Raji (cell line): ENCODE data around the gene CPT1B.

Experiments used
- POLR2A ChIP-seq: IDR thresholded peaks from 2 replicates; pipeline ENCODE4 v1.6.1; 2011; ENCODE audit warnings: low read depth, low read length, control low read depth; ENCODE audit not compliant: insufficient read depth

The CPT1B gene

GRCh38 chr22:50577987-50578775, at the start of gene CPT1B:
Gene CPT1B (minus strand): TSS chr22:50578427. CDS start chr22:50577915, 512 bp downstream.
- TF ChIP-seq POLR2A: no peak

- no peak for TF ChIP-seq POLR2A
Observed at GRCh38 chr22:50626850-50627641, 48.8 kb upstream of the CPT1B start.

DNA sequence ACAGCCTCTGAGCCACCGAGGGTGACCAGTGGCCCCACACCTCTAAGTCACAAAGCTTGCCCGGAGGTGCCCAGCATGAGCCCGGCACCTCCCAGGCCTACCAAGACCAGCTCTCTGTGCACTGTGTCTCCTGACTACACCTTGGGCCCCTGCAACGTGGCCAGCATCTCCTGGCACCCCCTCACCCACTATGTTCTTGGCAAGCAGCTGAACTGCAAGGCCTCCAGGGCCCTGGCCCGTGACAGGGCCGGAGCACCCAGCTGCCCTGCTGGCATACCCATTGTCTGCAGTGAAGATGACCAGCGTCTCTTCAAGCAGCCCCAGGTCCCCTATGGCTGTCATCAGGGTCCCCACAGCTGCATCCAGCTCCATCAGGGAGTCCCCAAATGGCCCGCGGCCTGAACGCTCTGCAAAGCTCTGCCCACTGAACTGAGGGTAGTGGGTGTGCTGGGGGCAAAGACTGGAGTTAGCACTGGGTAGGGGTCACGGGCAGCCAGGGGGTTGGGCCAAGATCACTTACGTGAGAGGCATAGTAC, 48.2 kb upstream of the CPT1B start:
- no peak for TF ChIP-seq POLR2A

- no peak for TF ChIP-seq POLR2A
Observed at GRCh38 chr22:50625568-50626313, 47.5 kb upstream of the CPT1B start.

- no peak for TF ChIP-seq POLR2A
Observed at GRCh38 chr22:50625131-50625567, 46.9 kb upstream of the CPT1B start.

GRCh38 chr22:50624347-50625130, 46.3 kb upstream of the CPT1B start:
- TF ChIP-seq POLR2A: no peak

GRCh38 chr22:50622723-50623327, 44.6 kb upstream of the CPT1B start:
- no peak for TF ChIP-seq POLR2A

GRCh38 chr22:50621948-50622722, 43.9 kb upstream of the CPT1B start:
- TF ChIP-seq POLR2A: 0 out of 2 replicates have a peak, but pooled peaks have one; percentile 13

- TF ChIP-seq POLR2A: peak; percentile 65
Observed at GRCh38 chr22:50621356-50621880, 43.2 kb upstream of the CPT1B start.

- TF ChIP-seq POLR2A: peak; percentile 76
Observed at GRCh38 chr22:50620593-50621355, 42.5 kb upstream of the CPT1B start.

DNA sequence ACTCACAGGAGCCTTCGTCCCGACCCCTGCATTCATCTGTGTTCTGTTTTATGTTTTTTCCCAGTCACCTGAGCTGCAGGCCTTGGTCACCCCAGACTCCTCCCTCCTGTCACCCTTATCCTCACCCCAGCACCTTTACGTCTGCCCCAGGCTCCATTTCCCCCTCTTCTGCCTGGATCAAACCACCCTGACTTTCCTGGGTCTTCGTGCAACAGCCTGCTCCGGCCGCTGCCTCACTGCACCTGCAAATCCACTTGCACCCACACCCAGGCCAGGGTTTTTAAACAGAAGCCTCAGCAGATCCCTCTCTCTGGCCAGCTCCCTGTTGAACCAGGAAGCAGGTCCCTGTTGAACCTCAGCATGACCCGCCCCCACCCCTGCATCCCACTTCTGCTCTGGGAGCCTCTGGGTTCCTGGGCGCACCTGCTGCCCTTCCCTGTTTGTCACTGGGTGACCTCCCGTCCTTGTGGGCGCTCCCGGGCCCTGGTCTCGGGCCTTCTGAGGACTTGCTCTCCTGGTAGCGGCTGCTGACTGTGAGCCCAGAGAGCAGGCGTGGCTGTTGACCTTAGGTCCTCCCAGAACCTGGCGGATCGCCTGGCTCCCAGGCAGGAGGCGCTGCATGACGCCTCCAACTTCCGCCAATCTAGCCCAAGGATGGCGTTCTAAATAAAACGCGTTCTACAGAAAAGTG, 35.2 kb upstream of the CPT1B start:
- TF ChIP-seq POLR2A: no peak
